GM21360 (cell line): ENCODE measurements around the gene CBLN2.

ENCODE experiments used
- ATAC-seq: cut with Tn5 transposase; IDR thresholded peaks from one replicate; pipeline ENCODE4 v1.9.1; 2021; ENCODE audit warnings: mild to moderate bottlenecking, moderate library complexity; ENCODE audit not compliant: unreplicated experiment

Gene CBLN2

DNA sequence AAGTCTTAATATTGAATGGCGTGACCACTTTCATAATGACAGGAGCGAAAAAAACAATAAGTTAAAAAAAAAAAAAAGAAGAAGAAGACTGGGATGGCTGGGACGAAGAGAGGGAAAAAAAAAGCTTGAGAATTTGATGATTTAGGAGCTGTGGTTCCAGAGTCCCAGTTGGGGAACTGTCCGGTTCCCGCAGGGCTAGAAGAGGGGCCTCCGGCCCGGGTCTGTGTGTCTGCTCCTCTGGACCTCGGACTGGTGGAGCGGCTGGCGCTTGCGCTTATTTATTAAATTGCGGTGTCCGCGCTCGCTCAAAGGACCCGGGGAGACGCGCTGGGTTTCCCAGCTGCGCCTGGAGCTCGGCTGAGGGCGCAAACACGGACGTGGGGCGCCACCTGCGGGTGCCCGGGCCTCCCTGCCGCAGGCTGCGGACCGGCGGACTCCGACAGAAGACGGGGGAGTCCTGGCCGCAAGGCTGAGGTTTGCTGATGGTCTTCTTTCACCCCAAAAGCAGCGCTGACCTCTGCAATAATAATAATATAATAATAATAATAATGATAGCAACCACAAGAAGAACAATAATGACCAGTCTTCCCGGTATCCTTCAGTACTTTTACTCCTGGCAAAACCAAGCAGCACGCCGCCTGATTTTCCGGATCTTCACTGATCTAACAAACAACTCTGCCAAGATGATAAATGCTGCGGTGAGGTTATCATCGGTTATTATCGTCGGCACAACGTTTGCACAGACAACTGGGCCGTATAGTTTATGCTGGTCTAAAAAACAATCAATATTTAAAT is at the start of gene CBLN2:
TSS of gene CBLN2 (minus strand) at position 251 of the 795 bp plus-strand sequence. CDS start 2,182 bp downstream, outside the sequence.
- ATAC-seq, result peak; percentile 90

DNA sequence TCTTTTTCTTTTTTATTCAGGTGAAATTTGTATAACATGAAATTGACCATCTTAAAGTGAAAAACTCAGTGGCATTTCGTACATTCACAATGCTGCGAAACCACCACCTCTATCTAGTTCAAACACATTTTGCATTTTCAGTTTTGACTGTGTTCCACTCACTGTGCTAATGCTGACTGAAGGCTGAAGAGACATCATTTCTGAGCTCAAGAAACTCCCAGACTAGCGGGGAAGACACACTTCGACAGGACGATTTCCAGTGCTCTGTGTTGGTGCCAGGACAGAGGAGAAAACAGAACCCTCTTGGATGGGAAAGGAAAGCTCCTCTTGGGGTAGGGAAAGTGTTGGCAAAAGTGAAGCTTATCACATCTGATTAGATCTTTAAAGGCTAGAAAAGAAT is 44.2 kb upstream of the CBLN2 start:
- no peak for ATAC-seq

DNA sequence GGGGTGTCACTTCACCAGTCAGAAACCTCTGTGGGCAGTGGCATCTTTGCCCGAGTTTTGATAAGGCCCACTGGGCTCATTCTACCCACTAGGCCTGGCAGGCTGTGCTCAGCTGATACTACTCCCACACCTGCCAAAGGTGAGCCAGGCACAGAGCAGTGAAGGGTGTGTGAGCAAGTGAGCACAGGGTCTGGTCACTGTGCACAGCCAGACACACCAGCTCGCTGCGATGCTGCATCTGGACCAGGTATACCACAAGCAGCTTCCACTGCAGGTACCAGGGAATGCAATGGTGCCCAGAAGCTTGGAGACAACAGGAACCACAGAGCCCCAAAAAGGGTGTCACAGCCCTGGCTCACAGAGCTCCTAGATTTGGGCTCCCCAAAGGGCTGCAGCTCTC is 40.6 kb upstream of the CBLN2 start:
- ATAC-seq, result no peak

DNA sequence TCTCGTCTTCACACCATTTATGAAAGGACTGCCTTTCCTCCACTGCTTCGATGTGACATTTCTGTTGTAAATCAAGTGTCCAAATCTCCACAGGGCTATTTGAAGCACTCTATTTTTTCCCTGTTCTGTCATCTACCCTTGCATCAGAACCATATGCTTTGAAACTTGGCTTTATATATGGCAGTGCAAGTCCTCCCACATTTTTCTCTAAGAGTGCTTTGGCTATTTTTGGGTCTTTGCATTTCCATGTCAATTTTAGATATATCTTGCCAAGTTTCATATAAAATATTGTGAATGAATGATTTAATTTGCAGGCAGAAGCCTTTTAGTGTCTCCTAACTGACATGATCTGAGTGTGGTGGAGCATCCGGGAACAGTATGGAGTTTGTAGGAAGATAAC is 37.8 kb upstream of the CBLN2 start:
- ATAC-seq, result no peak

DNA sequence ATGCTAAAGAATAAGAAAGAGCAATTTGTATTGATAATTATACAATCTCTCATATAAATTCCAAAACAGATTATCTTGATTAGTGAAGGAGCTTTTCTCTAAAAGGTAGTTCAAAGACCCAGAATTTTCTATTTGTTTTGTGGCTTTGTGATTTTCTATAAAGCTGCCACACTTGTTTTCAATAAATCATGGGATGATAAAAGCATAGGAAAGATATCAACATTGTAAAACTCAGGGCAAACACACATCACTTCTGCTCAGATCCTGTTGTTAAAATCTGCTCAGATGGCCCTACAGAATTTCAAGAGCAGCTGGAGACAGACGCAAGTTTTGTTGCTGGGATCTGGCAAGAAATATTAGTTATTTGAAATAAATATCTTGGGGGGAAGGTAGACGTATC is 28.8 kb upstream of the CBLN2 start:
- no peak for ATAC-seq

DNA sequence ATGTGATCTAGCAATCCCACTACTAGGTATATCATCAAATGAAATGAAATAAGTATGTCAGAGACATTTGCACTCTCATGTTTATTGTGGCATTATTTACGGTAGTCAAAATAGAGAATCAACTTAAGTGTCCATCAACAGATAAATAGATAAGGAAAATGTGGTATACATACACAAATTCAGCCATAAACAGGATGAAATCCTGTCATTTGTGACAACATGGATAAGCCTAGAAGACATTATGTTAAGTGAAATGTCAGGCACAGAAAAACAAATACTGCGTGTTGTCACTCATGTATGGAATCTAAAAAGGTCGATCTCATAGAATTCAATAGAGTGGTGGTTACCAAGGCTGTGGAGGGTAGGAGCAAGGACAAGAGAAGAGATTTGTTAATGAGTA is 22.1 kb upstream of the CBLN2 start:
- ATAC-seq, result no peak

DNA sequence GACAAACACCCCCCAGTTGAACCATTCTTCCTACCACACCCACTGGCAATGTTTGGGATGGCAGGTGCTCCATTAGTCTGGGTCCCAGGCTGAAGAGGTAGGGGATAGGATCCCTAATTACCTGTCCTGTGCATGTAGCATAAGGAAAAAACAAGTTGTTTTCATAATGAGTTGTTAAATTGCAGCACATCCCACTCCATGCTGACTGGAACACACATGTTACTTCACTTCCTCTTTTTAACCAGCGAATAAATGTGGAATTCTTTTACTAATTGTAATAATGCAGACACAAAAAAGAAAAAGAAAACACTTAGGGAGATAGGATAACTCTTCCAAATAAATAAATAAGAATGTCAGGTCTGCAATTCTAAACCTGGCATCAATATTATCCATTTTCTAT is 11.8 kb upstream of the CBLN2 start:
- ATAC-seq, result no peak

DNA sequence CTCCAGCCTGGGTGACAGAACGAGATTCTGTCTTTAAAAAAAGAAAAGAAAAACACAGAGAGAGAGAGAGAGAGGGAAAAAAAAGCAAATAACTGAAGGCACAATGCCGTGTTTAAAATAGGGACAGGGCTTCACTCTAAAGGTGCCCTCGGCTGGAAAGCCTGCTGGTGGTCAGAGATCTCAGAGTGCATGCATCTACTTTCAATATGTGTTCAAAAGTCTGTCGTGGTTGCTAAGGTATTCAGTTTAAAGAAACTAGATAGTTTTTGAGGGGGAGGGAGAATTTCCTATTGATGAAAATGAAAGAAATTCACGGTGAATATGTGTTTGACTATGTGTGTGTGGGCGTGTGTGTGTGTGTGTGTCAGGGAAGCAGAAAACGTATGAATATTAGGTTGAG is 11.0 kb upstream of the CBLN2 start:
- no peak for ATAC-seq

DNA sequence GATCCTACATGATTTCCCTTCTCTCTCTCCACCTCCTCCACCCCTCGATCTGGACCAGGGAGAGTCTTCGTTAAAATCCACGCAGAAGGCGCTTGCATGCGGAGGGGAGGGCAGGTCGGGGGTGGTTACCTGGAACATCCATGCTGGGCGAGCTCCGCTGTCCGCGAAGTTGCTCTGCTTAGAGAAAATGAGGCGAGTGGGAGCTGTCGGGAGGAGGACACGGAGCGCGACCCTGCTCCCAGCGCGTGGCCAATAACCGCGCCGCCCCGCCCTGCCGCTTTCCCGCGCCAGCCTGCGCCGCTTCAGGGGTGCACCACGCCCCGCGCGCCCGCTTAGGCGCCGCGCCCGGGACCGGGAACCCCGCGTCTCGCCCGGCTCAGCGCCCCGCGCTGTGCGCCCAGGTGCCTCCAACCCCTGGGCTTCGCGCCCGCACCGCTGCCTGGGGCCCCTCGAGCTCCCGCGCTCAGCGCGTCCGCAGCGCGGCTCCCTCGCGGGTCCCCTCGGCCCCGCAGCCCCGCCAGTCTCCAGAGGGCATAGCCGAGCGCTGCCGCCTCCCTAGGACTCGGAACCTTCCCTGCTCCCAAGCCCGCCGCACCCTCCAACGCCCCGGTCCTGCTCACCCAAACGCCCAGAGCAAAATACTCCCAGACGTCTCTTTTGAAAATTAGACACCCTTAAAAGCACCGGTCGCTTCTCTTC is 636 bp downstream of the CBLN2 start:
- no peak for ATAC-seq

DNA sequence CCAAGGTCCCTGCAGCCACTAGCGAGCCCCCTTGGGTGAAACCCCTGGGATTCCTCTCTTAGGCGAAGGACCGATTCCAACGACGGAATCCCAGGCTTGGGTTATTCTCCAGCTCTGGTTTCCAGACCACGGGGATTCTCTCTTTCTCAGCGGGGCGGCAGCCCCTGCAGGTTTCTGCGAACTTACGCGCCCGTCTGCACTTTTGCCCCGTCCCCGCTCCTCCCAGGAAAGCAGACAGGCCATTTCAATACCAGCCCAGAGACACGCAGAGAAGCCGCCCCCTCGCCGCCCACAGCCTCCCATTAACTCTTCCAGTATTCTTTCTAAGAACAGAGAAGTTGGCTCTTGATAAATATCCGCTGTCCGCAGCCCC is 1.2 kb downstream of the CBLN2 start:
- no peak for ATAC-seq

DNA sequence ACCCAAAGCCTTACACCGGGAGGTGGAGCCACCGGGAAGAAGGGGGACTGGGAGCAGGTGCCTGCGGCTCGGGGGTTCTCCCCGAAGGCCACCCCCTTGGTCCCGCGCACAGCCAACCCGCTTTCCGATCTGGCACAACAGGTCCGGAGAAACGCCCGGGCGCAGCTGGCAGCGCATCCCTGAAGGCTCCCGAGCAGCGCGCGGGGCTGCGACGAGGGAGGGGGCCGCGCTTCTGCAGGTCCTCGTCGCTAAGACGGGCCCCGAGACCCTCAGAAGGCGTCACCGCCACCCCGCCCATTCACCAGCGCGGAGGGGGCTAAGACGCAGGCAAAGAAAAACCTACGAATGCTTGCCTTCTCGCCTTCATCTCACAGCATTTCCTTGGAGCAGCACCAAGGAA is 1.8 kb downstream of the CBLN2 start:
- no peak for ATAC-seq

DNA sequence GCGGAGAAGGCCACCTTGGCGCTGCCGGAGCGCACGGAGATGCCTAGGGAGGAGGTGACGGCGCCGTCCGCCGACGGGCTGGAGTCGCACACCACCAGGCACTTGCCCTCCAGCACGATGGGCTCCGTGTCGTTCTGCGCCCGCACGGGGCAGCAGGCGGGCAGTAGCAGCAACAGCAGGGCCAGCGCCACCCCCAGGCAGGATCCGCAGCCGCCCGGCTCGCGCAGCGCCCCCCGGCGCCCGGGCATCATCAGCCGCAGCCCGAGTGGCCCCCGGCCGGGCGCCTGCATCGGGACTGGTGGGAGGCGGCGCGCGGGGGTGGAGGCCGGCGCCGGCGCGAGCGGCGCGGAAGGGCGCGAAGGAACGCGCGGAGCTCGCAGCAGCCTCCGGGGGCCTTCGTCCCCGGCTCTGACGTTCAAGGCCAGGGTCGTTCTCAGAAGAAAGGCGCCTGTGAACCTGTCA is 2.2 kb downstream of the CBLN2 start:
- ATAC-seq, result no peak

DNA sequence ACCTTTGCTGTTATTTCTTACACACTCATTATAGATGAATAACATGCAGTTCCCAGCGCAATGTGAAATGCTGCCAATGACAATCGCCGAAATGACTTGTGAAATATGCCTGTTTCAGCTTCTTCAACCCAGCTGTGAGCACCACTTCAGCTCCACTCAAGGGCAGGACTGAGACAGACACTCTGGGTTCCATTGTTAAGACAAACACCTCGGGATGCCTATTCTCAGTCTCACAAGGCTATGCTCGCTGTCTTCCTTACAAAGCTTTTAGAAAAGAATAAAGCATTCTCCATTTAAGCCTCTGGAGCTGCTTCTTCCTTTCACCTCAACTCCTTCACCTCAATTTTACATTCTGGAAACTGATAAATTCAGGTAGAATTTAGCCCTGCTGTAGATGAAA is 4.2 kb downstream of the CBLN2 start:
- ATAC-seq, result no peak

DNA sequence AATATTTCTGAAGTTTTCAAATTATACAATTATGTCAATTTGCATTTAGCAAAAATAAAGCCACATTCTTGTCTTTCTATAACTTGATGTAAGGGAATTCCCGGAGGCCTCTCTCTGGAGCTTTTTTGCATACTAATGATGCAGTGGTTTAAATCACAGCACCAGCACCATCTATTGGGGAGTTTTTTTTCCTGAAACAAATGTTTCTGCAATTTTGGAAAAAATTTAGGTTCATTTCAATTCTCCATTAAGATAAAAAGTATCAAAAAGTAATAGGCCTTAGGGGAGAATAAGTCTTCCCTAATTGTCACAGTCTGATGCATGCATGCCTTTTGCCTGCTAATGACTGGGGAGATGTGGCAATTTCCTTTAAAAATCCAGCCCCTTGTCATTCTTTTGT is 13.5 kb downstream of the CBLN2 start:
- no peak for ATAC-seq

DNA sequence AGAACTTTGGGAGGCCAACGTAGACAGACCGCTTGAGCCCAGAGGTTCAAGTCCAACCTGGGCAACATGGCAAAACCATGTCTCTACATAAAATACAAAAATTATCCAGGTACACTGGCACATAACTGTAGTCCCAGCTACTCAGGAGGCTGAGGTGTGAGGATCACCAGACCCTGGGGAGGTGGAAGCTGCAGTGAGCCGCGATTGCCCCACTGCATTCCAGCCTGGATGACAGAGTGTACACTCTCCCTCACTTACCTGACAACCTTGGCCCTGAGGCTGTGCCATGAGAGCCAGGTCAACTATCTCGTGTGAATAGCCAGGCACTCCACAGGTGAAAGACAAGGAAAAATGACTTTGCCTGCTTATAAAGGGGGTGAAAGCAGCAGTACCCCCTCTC is 39.3 kb downstream of the CBLN2 start:
- no peak for ATAC-seq

DNA sequence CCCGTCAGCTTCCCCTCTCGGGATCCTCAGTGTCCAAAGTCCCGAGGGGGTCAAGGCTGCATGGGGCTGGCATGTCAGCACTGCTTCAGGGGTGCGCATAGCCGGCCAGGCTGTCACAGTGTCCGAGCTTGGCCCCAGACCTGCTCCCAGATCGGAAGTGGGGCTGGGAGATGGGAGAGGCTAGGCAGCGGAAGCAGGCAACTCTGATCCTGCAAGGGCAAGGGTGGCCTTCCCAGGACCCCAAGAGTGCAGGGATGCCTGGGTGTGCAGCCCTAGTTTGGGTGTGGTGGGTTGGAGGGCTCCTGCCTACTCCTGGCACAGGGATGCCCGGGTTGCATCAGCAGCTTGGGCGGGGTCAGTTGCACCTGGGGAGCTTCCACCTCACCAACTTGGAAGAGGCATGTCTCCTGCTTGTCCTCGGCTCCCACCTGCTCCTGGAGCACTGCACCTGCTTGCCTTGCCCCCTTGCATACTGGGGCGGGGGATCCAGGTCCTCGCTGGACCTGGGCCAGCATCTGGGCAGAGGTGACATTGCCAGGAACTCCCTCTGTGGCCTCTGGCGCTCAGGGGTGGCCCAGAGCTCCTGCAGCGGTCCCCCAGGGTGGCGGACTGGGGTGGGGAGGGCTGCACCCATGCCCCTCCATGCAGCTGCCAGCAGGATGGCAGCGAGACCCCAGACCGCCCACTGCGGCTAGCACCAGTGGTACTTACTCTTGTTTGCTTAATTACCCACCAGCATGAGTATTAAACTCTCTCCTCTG is 41.3 kb downstream of the CBLN2 start:
- no peak for ATAC-seq

DNA sequence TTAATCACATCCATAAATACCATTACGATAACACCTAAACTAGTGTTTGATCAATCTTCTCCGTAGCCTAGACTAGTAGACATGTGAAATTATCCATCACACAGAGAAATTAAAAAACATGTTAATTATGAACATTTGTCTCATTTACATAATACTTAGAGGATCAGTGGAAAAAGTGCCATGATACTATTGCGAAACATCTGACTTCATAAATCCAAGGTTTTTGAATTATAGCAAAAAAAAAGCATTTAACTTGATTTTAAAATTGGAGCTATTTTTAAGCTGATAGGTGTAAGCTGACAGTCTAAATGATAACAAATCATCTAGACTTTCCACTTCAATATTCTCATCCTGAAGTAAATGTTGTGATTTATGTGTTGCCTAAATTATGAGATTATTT is 51.6 kb downstream of the CBLN2 start:
- no peak for ATAC-seq
